ENCODE measurements around the gene TIMM29. TPM values are rescaled to one million over a fixed set of nuclear protein-coding genes. Genes with fewer than 3 reads are reported as not detected.

TIMM29 gene
- total RNA-seq, 1 experiment from 2014 or later = 23.4 TPM

DNA sequence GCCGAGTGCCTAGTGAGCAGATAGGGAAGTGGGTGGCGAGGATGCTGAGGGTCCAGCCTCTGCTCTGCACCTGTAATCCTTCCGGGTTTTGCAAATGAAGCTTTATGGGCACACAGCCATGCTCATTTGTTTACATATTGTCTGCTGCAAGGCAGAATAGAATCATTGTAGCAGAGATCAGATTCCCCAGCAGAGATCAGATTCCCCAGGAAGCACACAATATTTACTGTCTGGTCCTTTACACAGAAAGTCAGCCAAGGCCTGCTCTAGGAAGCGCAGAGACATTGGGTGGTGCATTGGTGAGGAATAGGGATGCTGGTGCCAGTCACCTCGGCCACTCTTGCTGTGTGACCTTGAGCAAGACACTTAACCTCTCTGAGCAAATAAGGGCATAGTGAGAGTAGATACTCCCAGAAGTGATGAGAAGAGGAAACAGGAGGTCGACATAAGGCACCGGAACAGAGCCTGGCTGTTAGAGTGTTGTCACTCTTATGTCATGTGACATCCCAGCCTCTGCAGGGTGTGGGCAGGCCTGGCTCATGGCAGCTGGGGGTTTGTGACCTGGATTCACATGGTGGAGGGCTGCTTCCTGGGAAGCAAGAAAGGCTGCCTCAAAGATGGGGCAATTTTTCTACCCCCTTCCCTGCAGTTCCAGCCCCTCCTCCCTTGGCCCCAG lies 31.6 kb upstream of the TIMM29 start:
- peak overlapping the region; percentile 24 to 92 (median 68); a peak in 6 of 7 replicates for H3K27ac Mint-ChIP-seq
- H3K18ac ChIP-seq (ENCODE audit: insufficient read length, low read depth, low read length) = no peak overlapping the region

More for the DNA sequence above, 31.6 kb upstream of the TIMM29 start:
- H2AK5ac ChIP-seq (ENCODE audit: insufficient read length, low read length) = no peak overlapping the region
- DNase-seq = no peak
- Mint-ChIP-seq H3K27me3 (ENCODE audit: low read depth) (no peaks in the 10 kb centered on the region; the same call in none of the 2 replicates), H3K4me3 (no peak overlapping the region), H3K36me3 (ENCODE audit: insufficient read depth in 1 of 3, low read depth in 3 of 3) (peaks cover 0 to 2% (median 2%) of the 10 kb centered on the region in 3 experiments; a peak in 5 of 7 replicates), H3K4me1 (peaks cover 37 to 39% of the 10 kb centered on the region in 2 experiments), H3K9me3 (no peaks in the 10 kb centered on the region; a peak in 1 of 5 replicates)
- H2AFZ ChIP-seq (ENCODE audit: low read length) = no peak overlapping the region
- H3K27me3 ChIP-seq (ENCODE audit: insufficient read depth, low read length) = no peaks in the 10 kb centered on the region
- H3T11ph ChIP-seq (ENCODE audit: low read length) = no peak overlapping the region
- no peak overlapping the region for H4K8ac ChIP-seq (replicated peaks; ENCODE audit: insufficient read length, low read depth, low read length)
- no peak overlapping the region for H3K14ac ChIP-seq (ENCODE audit: insufficient read depth, low read length)
- no peaks in the 10 kb centered on the region for H3K9me3 ChIP-seq (ENCODE audit: control insufficient read depth, low read depth, low read length)
- no peak overlapping the region for H2BK5ac ChIP-seq (ENCODE audit: insufficient read length, low read length)
- H4K91ac ChIP-seq (ENCODE audit: insufficient read length, low read depth, low read length) = no peak overlapping the region
- no peak overlapping the region for H2BK12ac ChIP-seq (ENCODE audit: insufficient read length, low read depth, low read length)
- TF ChIP-seq, protein P1, sequence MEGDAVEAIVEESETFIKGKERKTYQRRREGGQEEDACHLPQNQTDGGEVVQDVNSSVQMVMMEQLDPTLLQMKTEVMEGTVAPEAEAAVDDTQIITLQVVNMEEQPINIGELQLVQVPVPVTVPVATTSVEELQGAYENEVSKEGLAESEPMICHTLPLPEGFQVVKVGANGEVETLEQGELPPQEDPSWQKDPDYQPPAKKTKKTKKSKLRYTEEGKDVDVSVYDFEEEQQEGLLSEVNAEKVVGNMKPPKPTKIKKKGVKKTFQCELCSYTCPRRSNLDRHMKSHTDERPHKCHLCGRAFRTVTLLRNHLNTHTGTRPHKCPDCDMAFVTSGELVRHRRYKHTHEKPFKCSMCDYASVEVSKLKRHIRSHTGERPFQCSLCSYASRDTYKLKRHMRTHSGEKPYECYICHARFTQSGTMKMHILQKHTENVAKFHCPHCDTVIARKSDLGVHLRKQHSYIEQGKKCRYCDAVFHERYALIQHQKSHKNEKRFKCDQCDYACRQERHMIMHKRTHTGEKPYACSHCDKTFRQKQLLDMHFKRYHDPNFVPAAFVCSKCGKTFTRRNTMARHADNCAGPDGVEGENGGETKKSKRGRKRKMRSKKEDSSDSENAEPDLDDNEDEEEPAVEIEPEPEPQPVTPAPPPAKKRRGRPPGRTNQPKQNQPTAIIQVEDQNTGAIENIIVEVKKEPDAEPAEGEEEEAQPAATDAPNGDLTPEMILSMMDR (conservative IDR thresholded peaks at IDR 0.05) = no peak
- no peak overlapping the region for H4K5ac ChIP-seq (ENCODE audit: insufficient read length, low read depth, low read length)
- no peak overlapping the region for H3K56ac ChIP-seq (ENCODE audit: insufficient read length, low read depth, low read length)
- no peaks in the 10 kb centered on the region for H3K79me1 ChIP-seq (ENCODE audit: insufficient read depth, low read depth, low read length, poor library complexity, severe bottlenecking)
- H3K27ac ChIP-seq (ENCODE audit: insufficient read length, low read depth, low read length) = no peak overlapping the region
- no peak overlapping the region for H2BK20ac ChIP-seq (ENCODE audit: low read depth, low read length, poor library complexity, severe bottlenecking)
- H3K79me2 ChIP-seq (ENCODE audit: insufficient read depth, low read length) = no peaks in the 10 kb centered on the region; the same call in 1 of the 2 replicates
- no peak overlapping the region for H3K4ac ChIP-seq (ENCODE audit: low read depth, low read length)
- no peak overlapping the region for H3K9ac ChIP-seq (ENCODE audit: extremely low read depth, insufficient read length, low read length)
- H3K4me1 ChIP-seq (ENCODE audit: insufficient read depth, low read length) = no peaks in the 10 kb centered on the region
- H3K4me2 ChIP-seq (ENCODE audit: insufficient read depth, insufficient read length, low read length) = no peak overlapping the region
- no peak overlapping the region for H3K23ac ChIP-seq (ENCODE audit: insufficient read length, low read depth, low read length)
- no peaks in the 10 kb centered on the region for H4K20me1 ChIP-seq (ENCODE audit: control insufficient read depth, insufficient read depth, insufficient read length)
- WGBS (ENCODE audit: extremely low coverage, insufficient read length, low lambda C conversion rate) = no CpG with 5 or more reads among the region's 7 CpGs
- no peak overlapping the region for H2BK15ac ChIP-seq (ENCODE audit: low read depth, low read length)
- H2BK120ac ChIP-seq (ENCODE audit: low read depth, low read length, poor library complexity, severe bottlenecking) = no peak overlapping the region
- no peaks in the 10 kb centered on the region for H3K23me2 ChIP-seq (ENCODE audit: insufficient read length, low read depth, low read length, poor library complexity, severe bottlenecking)
